SK-N-MC (cell line): ENCODE results near the gene MIA3.

Source experiments
- EZH2 ChIP-seq: fragments of 200-600 bp; sonication (generic); IDR thresholded peaks from one replicate; pipeline ENCODE4 v1.6.1; 2017; ENCODE audit warnings: antibody characterized with exemption
- FOXP2 ChIP-seq: optimal IDR thresholded peaks from 2 replicates; pipeline ENCODE3; 2011; ENCODE audit warnings: mild to moderate bottlenecking, moderate library complexity; ENCODE audit not compliant: insufficient read depth; ENCODE audit errors: extremely low read length, control extremely low read depth
- POLR2AphosphoS5 ChIP-seq: IDR thresholded peaks from 2 replicates; pipeline ENCODE4 v1.6.1; 2012; ENCODE audit warnings: mild to moderate bottlenecking, low read depth, low read length, borderline replicate concordance

GRCh38 chr1:222616525-222616924, 1.4 kb upstream of the MIA3 start:
- TF ChIP-seq EZH2 (no peak), POLR2AphosphoS5 (no peak), FOXP2 (no peak)
